ENCODE data around the gene FMR1NB. TPM values are rescaled to one million over a fixed set of nuclear protein-coding genes. Genes with fewer than 3 reads are reported as not detected.

The FMR1NB gene
- not detected for total RNA-seq

GRCh38 chrX:147981038-147981752 lies at the start of gene FMR1NB:
TSS of gene FMR1NB (plus strand) at chrX:147981337. CDS start at chrX:147981403, 66 bp downstream.
- Histone ChIP-seq H3K4me3 (ENCODE audit: low read length in 3 of 3) (no peak within 1 kb of the TSS), H3K27me3 (ENCODE audit: control insufficient read depth in 3 of 3, insufficient read depth in 3 of 3, low read length in 3 of 3) (no peaks in the 10 kb centered on the region), H3K36me3 (ENCODE audit: control insufficient read depth in 3 of 3, insufficient read depth in 3 of 3, low read length in 3 of 3) (no peaks in the 10 kb centered on the region), H3K27ac (ENCODE audit: low read depth, low read length) (no peak within 1 kb of the TSS), H3K9me3 (ENCODE audit: control insufficient read depth in 3 of 3, low read length in 3 of 3) (no peaks in the 10 kb centered on the region), H3K9ac (ENCODE audit: low read depth in 1 of 3, low read length in 3 of 3) (no peak within 1 kb of the TSS), H3K4me1 (ENCODE audit: control insufficient read depth in 3 of 3, insufficient read depth in 3 of 3, low read length in 3 of 3) (no peaks in the 10 kb centered on the region)

- H3K4me3 ChIP-seq (ENCODE audit: low read length in 3 of 3), result no peak overlapping the region
- H3K9ac ChIP-seq (ENCODE audit: low read depth in 1 of 3, low read length in 3 of 3), result no peak overlapping the region
- H3K9me3 ChIP-seq (ENCODE audit: control insufficient read depth in 3 of 3, low read length in 3 of 3), result no peaks in the 10 kb centered on the region
- H3K27ac ChIP-seq (ENCODE audit: low read depth, low read length), result no peak overlapping the region
- H3K4me1 ChIP-seq (ENCODE audit: control insufficient read depth in 3 of 3, insufficient read depth in 3 of 3, low read length in 3 of 3), result no peaks in the 10 kb centered on the region
- H3K27me3 ChIP-seq (ENCODE audit: control insufficient read depth in 3 of 3, insufficient read depth in 3 of 3, low read length in 3 of 3), result no peaks in the 10 kb centered on the region
- H3K36me3 ChIP-seq (ENCODE audit: control insufficient read depth in 3 of 3, insufficient read depth in 3 of 3, low read length in 3 of 3), result peaks cover 5 to 15% (median 12%) of the 10 kb centered on the region in 3 donors
These were observed 47.3 kb upstream of the FMR1NB start for GRCh38 chrX:147933815-147934214.

- Histone ChIP-seq H3K9me3 (ENCODE audit: control insufficient read depth in 3 of 3, low read length in 3 of 3) (no peaks in the 10 kb centered on the region), H3K4me1 (ENCODE audit: control insufficient read depth in 3 of 3, insufficient read depth in 3 of 3, low read length in 3 of 3) (no peaks in the 10 kb centered on the region), H3K36me3 (ENCODE audit: control insufficient read depth in 3 of 3, insufficient read depth in 3 of 3, low read length in 3 of 3) (peaks cover 5 to 12% (median 11%) of the 10 kb centered on the region in 3 donors), H3K9ac (ENCODE audit: low read depth in 1 of 3, low read length in 3 of 3) (no peak overlapping the region), H3K4me3 (ENCODE audit: low read length in 3 of 3) (no peak overlapping the region), H3K27ac (ENCODE audit: low read depth, low read length) (no peak overlapping the region), H3K27me3 (ENCODE audit: control insufficient read depth in 3 of 3, insufficient read depth in 3 of 3, low read length in 3 of 3) (no peaks in the 10 kb centered on the region)
These were observed 45.9 kb upstream of the FMR1NB start for GRCh38 chrX:147935156-147935758.

GRCh38 chrX:147945286-147945685 lies 35.9 kb upstream of the FMR1NB start:
- no peaks in the 10 kb centered on the region for H3K4me1 ChIP-seq (ENCODE audit: control insufficient read depth in 3 of 3, insufficient read depth in 3 of 3, low read length in 3 of 3)
- peaks cover 9 to 26% (median 18%) of the 10 kb centered on the region in 3 donors for H3K36me3 ChIP-seq (ENCODE audit: control insufficient read depth in 3 of 3, insufficient read depth in 3 of 3, low read length in 3 of 3)
- no peaks in the 10 kb centered on the region for H3K9me3 ChIP-seq (ENCODE audit: control insufficient read depth in 3 of 3, low read length in 3 of 3)
- no peak overlapping the region for H3K9ac ChIP-seq (ENCODE audit: low read depth in 1 of 3, low read length in 3 of 3)
- H3K4me3 ChIP-seq (ENCODE audit: low read length in 3 of 3), result no peak overlapping the region
- no peak overlapping the region for H3K27ac ChIP-seq (ENCODE audit: low read depth, low read length)
- H3K27me3 ChIP-seq (ENCODE audit: control insufficient read depth in 3 of 3, insufficient read depth in 3 of 3, low read length in 3 of 3), result no peaks in the 10 kb centered on the region

GRCh38 chrX:147948531-147948930 lies 32.6 kb upstream of the FMR1NB start:
- Histone ChIP-seq H3K36me3 (ENCODE audit: control insufficient read depth in 3 of 3, insufficient read depth in 3 of 3, low read length in 3 of 3) (peaks cover 9 to 17% (median 17%) of the 10 kb centered on the region in 3 donors), H3K4me3 (ENCODE audit: low read length in 3 of 3) (no peak overlapping the region), H3K9ac (ENCODE audit: low read depth in 1 of 3, low read length in 3 of 3) (no peak overlapping the region), H3K27me3 (ENCODE audit: control insufficient read depth in 3 of 3, insufficient read depth in 3 of 3, low read length in 3 of 3) (no peaks in the 10 kb centered on the region), H3K9me3 (ENCODE audit: control insufficient read depth in 3 of 3, low read length in 3 of 3) (no peaks in the 10 kb centered on the region), H3K27ac (ENCODE audit: low read depth, low read length) (no peak overlapping the region), H3K4me1 (ENCODE audit: control insufficient read depth in 3 of 3, insufficient read depth in 3 of 3, low read length in 3 of 3) (no peaks in the 10 kb centered on the region)

GRCh38 chrX:147950352-147950751 lies 30.8 kb upstream of the FMR1NB start:
- Histone ChIP-seq H3K9me3 (ENCODE audit: control insufficient read depth in 3 of 3, low read length in 3 of 3) (no peaks in the 10 kb centered on the region), H3K27ac (ENCODE audit: low read depth, low read length) (no peak overlapping the region), H3K9ac (ENCODE audit: low read depth in 1 of 3, low read length in 3 of 3) (no peak overlapping the region), H3K36me3 (ENCODE audit: control insufficient read depth in 3 of 3, insufficient read depth in 3 of 3, low read length in 3 of 3) (peaks cover 4 to 7% (median 7%) of the 10 kb centered on the region in 3 donors), H3K4me1 (ENCODE audit: control insufficient read depth in 3 of 3, insufficient read depth in 3 of 3, low read length in 3 of 3) (no peaks in the 10 kb centered on the region), H3K27me3 (ENCODE audit: control insufficient read depth in 3 of 3, insufficient read depth in 3 of 3, low read length in 3 of 3) (no peaks in the 10 kb centered on the region), H3K4me3 (ENCODE audit: low read length in 3 of 3) (no peak overlapping the region)

GRCh38 chrX:147953976-147954375 lies 27.2 kb upstream of the FMR1NB start:
- Histone ChIP-seq H3K4me3 (ENCODE audit: low read length in 3 of 3) (no peak overlapping the region), H3K9me3 (ENCODE audit: control insufficient read depth in 3 of 3, low read length in 3 of 3) (no peaks in the 10 kb centered on the region), H3K27ac (ENCODE audit: low read depth, low read length) (no peak overlapping the region), H3K9ac (ENCODE audit: low read depth in 1 of 3, low read length in 3 of 3) (no peak overlapping the region), H3K27me3 (ENCODE audit: control insufficient read depth in 3 of 3, insufficient read depth in 3 of 3, low read length in 3 of 3) (no peaks in the 10 kb centered on the region), H3K36me3 (ENCODE audit: control insufficient read depth in 3 of 3, insufficient read depth in 3 of 3, low read length in 3 of 3) (peaks cover 0 to 2% (median 0%) of the 10 kb centered on the region in 3 donors), H3K4me1 (ENCODE audit: control insufficient read depth in 3 of 3, insufficient read depth in 3 of 3, low read length in 3 of 3) (no peaks in the 10 kb centered on the region)

- Histone ChIP-seq H3K36me3 (ENCODE audit: control insufficient read depth in 3 of 3, insufficient read depth in 3 of 3, low read length in 3 of 3) (no peaks in the 10 kb centered on the region), H3K9ac (ENCODE audit: low read depth in 1 of 3, low read length in 3 of 3) (no peak overlapping the region), H3K9me3 (ENCODE audit: control insufficient read depth in 3 of 3, low read length in 3 of 3) (no peaks in the 10 kb centered on the region), H3K27me3 (ENCODE audit: control insufficient read depth in 3 of 3, insufficient read depth in 3 of 3, low read length in 3 of 3) (no peaks in the 10 kb centered on the region), H3K4me3 (ENCODE audit: low read length in 3 of 3) (no peak overlapping the region), H3K4me1 (ENCODE audit: control insufficient read depth in 3 of 3, insufficient read depth in 3 of 3, low read length in 3 of 3) (no peaks in the 10 kb centered on the region), H3K27ac (ENCODE audit: low read depth, low read length) (no peak overlapping the region)
These were observed 23.8 kb upstream of the FMR1NB start for GRCh38 chrX:147957291-147957690.

GRCh38 chrX:147958291-147958690 lies 22.8 kb upstream of the FMR1NB start:
- no peak overlapping the region for H3K4me3 ChIP-seq (ENCODE audit: low read length in 3 of 3)
- H3K4me1 ChIP-seq (ENCODE audit: control insufficient read depth in 3 of 3, insufficient read depth in 3 of 3, low read length in 3 of 3), result no peaks in the 10 kb centered on the region
- H3K27me3 ChIP-seq (ENCODE audit: control insufficient read depth in 3 of 3, insufficient read depth in 3 of 3, low read length in 3 of 3), result no peaks in the 10 kb centered on the region
- H3K36me3 ChIP-seq (ENCODE audit: control insufficient read depth in 3 of 3, insufficient read depth in 3 of 3, low read length in 3 of 3), result no peaks in the 10 kb centered on the region
- no peak overlapping the region for H3K9ac ChIP-seq (ENCODE audit: low read depth in 1 of 3, low read length in 3 of 3)
- no peak overlapping the region for H3K27ac ChIP-seq (ENCODE audit: low read depth, low read length)
- no peaks in the 10 kb centered on the region for H3K9me3 ChIP-seq (ENCODE audit: control insufficient read depth in 3 of 3, low read length in 3 of 3)

GRCh38 chrX:147960722-147961121 lies 20.4 kb upstream of the FMR1NB start:
- H3K4me3 ChIP-seq (ENCODE audit: low read length in 3 of 3), result no peak overlapping the region
- H3K36me3 ChIP-seq (ENCODE audit: control insufficient read depth in 3 of 3, insufficient read depth in 3 of 3, low read length in 3 of 3), result no peaks in the 10 kb centered on the region
- H3K27me3 ChIP-seq (ENCODE audit: control insufficient read depth in 3 of 3, insufficient read depth in 3 of 3, low read length in 3 of 3), result no peaks in the 10 kb centered on the region
- no peak overlapping the region for H3K27ac ChIP-seq (ENCODE audit: low read depth, low read length)
- no peak overlapping the region for H3K9ac ChIP-seq (ENCODE audit: low read depth in 1 of 3, low read length in 3 of 3)
- no peaks in the 10 kb centered on the region for H3K9me3 ChIP-seq (ENCODE audit: control insufficient read depth in 3 of 3, low read length in 3 of 3)
- no peaks in the 10 kb centered on the region for H3K4me1 ChIP-seq (ENCODE audit: control insufficient read depth in 3 of 3, insufficient read depth in 3 of 3, low read length in 3 of 3)

All from skeletal muscle tissue (tissue), 4 donors.